Effector memory CD8-positive, alpha-beta T cell (primary cell): Measurements from ENCODE around the gene PIF1.

ENCODE experiments used
- ATAC-seq: fragments of 150-1000 bp; cut with Tn5 transposase; replicated peaks from 2 replicates; pipeline ENCODE4 v1.10.0; 2021; ENCODE audit warnings: mild to moderate bottlenecking, moderate library complexity
- DNase-seq, 3 experiments: peaks; one replicate each; pipeline ENCODE4 v3.0.0; 2021
- H3K27ac Mint-ChIP-seq, 2 donors: one replicate each; pipeline ENCODE4 v1.8.0; 2022; ENCODE audit warnings: mild to moderate bottlenecking in 2 of 2, mixed read lengths in 2 of 2, moderate library complexity in 2 of 2
- H3K27me3 Mint-ChIP-seq, 2 donors: one replicate each; pipeline ENCODE4 v1.8.0; 2022; ENCODE audit warnings: mixed read lengths in 2 of 2
- H3K36me3 Mint-ChIP-seq: one replicate; pipeline ENCODE4 v1.8.0; 2022; ENCODE audit warnings: mild to moderate bottlenecking, moderate library complexity, mixed read lengths; ENCODE audit not compliant: insufficient read depth
- H3K4me1 Mint-ChIP-seq, 2 donors: one replicate each; pipeline ENCODE4 v1.8.0; 2022; ENCODE audit warnings: low read depth in 2 of 2, mixed read lengths in 2 of 2
- H3K4me3 Mint-ChIP-seq, 2 donors: one replicate each; pipeline ENCODE4 v1.8.0; 2022; ENCODE audit warnings: mild to moderate bottlenecking in 2 of 2, mixed read lengths in 2 of 2, moderate library complexity in 2 of 2
- H3K9me3 Mint-ChIP-seq, 2 donors: one replicate each; pipeline ENCODE4 v1.8.0; 2022; ENCODE audit warnings: mixed read lengths in 2 of 2

The PIF1 gene

DNA sequence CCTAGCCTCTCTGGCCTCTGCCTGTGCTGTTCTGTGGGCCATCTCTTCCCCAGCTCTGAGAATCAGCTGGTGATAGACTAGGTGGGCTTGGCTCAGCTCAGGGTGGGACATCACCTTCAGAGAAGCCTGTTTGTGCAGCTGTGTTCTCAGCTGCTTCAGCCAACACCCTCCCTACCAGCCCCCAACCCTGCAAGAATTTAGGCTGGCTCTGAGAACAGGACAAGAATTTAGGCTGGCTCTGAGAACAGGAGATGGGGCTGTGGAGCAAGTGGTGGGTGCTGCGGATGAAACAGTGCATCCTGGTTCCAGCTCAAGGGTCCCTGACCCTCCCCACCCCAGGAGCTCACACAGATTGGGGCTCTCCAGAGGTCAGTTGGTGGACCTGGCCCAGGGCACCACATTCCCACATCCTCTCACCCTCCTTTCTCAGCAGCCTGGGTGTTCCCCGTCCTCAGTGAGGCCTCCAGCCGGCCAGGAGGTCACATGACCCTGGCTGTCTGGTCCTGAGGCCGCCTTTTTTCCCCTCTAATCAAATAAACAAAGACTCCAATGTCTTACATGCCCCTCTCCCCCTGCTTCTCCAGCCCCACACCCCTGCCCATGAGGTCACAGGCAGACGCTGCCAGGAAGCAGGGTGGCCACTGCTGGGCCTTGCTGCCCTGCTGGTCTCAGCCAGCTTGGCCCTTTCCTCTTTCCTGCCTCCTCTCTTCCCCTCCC lies 31.1 kb upstream of the PIF1 start:
- Mint-ChIP-seq H3K9me3 (no peaks in the 10 kb centered on the region), H3K36me3 (peaks cover 37% of the 10 kb centered on the region), H3K27ac (peak overlapping the region; percentile 89 to 92), H3K4me3 (peak overlapping the region; percentile 71), H3K27me3 (no peaks in the 10 kb centered on the region), H3K4me1 (peaks cover 65 to 68% of the 10 kb centered on the region in 2 donors)
- ATAC-seq (no peak), DNase-seq (no peak)

DNA sequence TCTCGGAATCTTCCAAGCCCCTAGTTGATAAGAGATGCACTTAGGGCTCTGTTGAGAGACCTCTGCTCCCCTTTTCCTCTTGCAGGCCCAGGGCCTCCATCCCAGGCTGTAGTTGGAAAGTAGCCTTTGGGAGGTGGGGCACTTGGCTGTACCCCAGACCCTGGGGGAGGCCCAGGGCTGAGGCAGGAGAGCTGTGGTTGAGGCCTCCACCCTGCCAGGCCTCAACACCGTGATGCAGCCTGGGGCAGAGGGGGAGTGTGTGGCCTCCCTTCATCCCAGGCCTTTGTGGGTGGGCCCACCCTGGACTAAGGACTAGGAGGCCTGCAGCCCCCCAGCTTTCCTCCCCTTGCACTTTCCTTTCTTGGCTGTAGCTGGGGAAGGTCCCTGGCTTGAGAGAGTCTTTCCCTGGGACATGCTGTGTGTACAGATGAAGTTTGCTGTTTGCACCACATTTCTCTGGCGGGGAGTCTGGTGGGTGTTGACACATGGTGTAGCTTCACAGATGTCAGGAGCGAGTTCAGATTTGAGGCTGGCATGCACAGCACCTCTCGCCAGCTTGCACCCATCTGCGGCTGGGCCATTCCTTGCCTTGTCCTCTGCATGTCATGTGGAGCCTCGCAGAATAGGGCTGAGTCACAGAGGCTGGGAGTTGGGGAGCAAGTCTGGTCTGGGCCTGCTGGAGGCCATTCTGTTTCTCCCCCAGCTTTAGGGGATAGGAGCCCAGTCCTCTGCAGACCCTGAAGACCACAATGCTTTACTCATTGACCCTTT lies 29.9 kb upstream of the PIF1 start:
- peaks cover 71 to 75% of the 10 kb centered on the region in 2 donors for H3K4me1 Mint-ChIP-seq
- H3K27ac Mint-ChIP-seq = peak overlapping the region; percentile 89 to 92
- H3K27me3 Mint-ChIP-seq = no peaks in the 10 kb centered on the region
- ATAC-seq = no peak
- H3K4me3 Mint-ChIP-seq = peak overlapping the region; percentile 34 to 56
- DNase-seq = no peak
- no peaks in the 10 kb centered on the region for H3K9me3 Mint-ChIP-seq
- H3K36me3 Mint-ChIP-seq = peaks cover 39% of the 10 kb centered on the region

- Mint-ChIP-seq H3K4me1 (peaks cover 71 to 79% of the 10 kb centered on the region in 2 donors), H3K27me3 (no peaks in the 10 kb centered on the region), H3K36me3 (peaks cover 41% of the 10 kb centered on the region), H3K9me3 (no peaks in the 10 kb centered on the region), H3K27ac (peak overlapping the region; percentile 79 to 89), H3K4me3 (peak overlapping the region in 1 of 2 donors; percentile 3)
- ATAC-seq (no peak), DNase-seq (no peak)
These were observed 29.1 kb upstream of the PIF1 start for GRCh38 chr15:64854526-64854925.

GRCh38 chr15:64854041-64854440 lies 28.6 kb upstream of the PIF1 start:
- Mint-ChIP-seq H3K27ac (peak overlapping the region; percentile 79 to 89), H3K4me1 (peaks cover 69 to 78% of the 10 kb centered on the region in 2 donors), H3K36me3 (peaks cover 44% of the 10 kb centered on the region), H3K27me3 (no peaks in the 10 kb centered on the region), H3K9me3 (no peaks in the 10 kb centered on the region), H3K4me3 (peak overlapping the region in 1 of 2 donors; percentile 3)
- ATAC-seq (no peak), DNase-seq (no peak)

DNA sequence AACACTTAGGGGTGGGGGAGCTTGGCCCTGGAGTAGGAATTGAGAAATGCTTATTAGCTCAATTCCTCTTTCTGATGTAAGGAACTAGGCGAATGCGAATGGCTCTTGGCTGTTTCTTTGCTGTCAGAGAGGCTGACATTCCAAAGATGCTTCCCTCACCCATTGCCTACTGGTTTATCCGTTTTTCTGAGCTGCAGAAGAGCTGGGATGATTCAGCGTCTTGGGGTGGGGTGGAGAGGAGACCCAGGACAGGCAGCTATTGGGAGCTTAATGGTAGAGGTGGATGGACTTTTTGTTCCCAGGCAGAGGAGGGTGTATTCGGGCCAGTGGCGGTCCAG lies 26.0 kb upstream of the PIF1 start:
- DNase-seq = no peak
- H3K27me3 Mint-ChIP-seq = no peaks in the 10 kb centered on the region
- no peak overlapping the region for H3K4me3 Mint-ChIP-seq
- peaks cover 44% of the 10 kb centered on the region for H3K36me3 Mint-ChIP-seq
- H3K4me1 Mint-ChIP-seq = peaks cover 57 to 71% of the 10 kb centered on the region in 2 donors
- H3K9me3 Mint-ChIP-seq = no peaks in the 10 kb centered on the region
- ATAC-seq = no peak
- peak overlapping the region; percentile 4 to 75 for H3K27ac Mint-ChIP-seq

DNA sequence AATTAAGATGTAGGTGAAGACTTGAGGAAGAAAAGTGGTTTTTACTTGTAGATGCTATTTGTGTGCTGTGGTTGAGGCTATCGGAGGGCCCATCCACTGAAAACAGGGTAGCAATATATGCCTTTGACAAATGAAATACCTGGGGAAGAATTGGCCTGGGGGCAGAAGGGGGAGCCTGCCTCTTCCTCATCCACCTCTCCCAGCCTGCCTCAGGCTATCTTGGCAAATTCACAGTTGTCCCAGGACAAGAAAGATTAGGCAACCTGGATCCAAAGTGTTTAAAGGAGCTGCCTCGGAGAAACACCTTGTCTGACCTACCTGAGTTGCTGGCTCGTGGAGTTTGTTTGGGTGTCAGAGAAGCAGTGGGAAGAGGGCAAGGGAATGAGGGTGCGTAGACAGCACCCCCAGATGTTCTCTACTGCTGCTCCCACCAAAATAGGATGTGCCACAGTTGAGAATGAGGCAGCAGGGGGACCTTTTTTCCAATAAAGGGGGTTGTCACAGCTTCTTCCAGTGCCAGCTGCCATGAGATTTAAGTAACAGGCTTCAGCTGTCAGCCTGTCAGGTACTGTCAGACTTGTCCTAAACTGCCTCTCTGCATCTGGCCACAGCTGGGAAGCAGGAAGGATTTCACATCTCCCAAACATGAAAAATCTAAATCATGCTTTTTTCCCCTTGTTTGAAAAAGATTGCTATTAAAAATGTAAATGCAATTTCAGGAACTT lies 25.5 kb upstream of the PIF1 start:
- peak overlapping the region; percentile 4 to 75 for H3K27ac Mint-ChIP-seq
- H3K9me3 Mint-ChIP-seq = no peaks in the 10 kb centered on the region
- no peak for DNase-seq
- H3K27me3 Mint-ChIP-seq = no peaks in the 10 kb centered on the region
- peaks cover 44% of the 10 kb centered on the region for H3K36me3 Mint-ChIP-seq
- no peak overlapping the region for H3K4me3 Mint-ChIP-seq
- H3K4me1 Mint-ChIP-seq = peaks cover 56 to 71% of the 10 kb centered on the region in 2 donors
- no peak for ATAC-seq

GRCh38 chr15:64847876-64848716 lies 22.6 kb upstream of the PIF1 start:
- no peaks in the 10 kb centered on the region for H3K9me3 Mint-ChIP-seq
- H3K27ac Mint-ChIP-seq = peak overlapping the region; percentile 65 to 87
- no peak for DNase-seq
- peaks cover 59 to 76% of the 10 kb centered on the region in 2 donors for H3K4me1 Mint-ChIP-seq
- no peaks in the 10 kb centered on the region for H3K27me3 Mint-ChIP-seq
- ATAC-seq = no peak
- peak overlapping the region in 1 of 2 donors; percentile 47 for H3K4me3 Mint-ChIP-seq
- peaks cover 41% of the 10 kb centered on the region for H3K36me3 Mint-ChIP-seq

GRCh38 chr15:64847448-64847847 lies 22.0 kb upstream of the PIF1 start:
- ATAC-seq (no peak), DNase-seq (no peak)
- H3K4me1 Mint-ChIP-seq = peaks cover 65 to 82% of the 10 kb centered on the region in 2 donors
- peak overlapping the region; percentile 65 to 87 for H3K27ac Mint-ChIP-seq
- peaks cover 39% of the 10 kb centered on the region for H3K36me3 Mint-ChIP-seq
- no peaks in the 10 kb centered on the region for H3K9me3 Mint-ChIP-seq
- H3K4me3 Mint-ChIP-seq = peak overlapping the region; percentile 38 to 86
- no peaks in the 10 kb centered on the region for H3K27me3 Mint-ChIP-seq

DNA sequence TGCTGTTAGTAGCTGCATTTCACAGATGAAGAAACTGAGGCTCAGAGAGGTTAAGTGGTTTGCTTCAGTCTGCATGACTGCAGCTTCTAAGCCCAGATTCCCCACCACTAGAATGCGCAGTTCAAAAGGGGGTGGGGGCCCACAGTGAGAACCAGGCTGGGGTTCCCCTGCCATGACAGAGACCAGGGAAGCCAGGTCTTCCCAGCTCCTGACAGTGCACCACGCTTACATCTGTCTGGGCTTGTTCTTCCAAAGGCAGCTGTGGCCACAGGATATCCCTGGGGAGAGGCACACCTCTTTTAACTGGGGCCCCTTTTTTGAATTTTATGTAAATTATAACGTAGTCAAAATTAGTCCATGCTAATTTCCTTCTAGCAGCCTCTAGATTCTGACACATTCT lies 21.6 kb upstream of the PIF1 start:
- peak overlapping the region; percentile 38 to 86 for H3K4me3 Mint-ChIP-seq
- DNase-seq (no peak), ATAC-seq (no peak)
- peak overlapping the region; percentile 65 to 87 for H3K27ac Mint-ChIP-seq
- H3K36me3 Mint-ChIP-seq = peaks cover 43% of the 10 kb centered on the region
- H3K4me1 Mint-ChIP-seq = peaks cover 67 to 83% of the 10 kb centered on the region in 2 donors
- no peaks in the 10 kb centered on the region for H3K27me3 Mint-ChIP-seq
- no peaks in the 10 kb centered on the region for H3K9me3 Mint-ChIP-seq

DNA sequence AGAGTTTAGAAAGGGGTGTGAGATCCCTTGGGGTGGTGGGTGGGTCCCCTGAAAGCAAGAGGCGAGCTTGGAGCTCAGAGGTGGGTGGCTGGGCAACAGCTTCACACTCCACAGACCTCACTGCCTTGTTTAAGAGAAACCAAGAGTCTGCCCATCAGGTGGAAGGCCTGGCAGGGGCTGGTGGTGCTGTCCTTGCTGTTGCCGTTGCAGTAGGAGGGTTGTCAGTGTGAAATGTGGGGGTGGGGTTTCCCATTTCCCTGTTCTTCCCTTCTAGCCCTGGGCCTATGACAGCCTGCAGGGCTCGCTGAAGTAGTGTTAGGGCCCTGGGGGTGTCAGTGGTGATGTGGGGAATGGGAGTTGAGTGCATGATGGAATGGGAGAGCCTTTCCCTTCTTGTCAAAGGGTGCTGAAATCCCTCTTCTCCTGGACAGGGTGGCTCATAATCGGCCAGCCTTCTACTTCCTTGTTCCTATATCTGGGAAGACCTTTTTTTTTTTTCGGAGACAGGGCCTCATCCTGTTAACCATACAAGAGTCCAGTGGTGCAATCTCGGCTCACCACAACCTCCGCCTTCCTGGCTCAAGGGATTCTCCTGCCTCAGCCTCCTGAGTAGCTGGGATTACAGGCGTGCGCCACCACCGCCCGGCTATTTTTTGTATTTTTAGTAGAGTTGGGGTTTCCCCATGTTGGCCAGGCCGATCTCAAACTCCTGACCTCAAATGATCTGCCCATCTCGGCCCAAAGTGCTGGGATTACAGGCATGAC lies 20.6 kb upstream of the PIF1 start:
- Mint-ChIP-seq H3K27me3 (no peaks in the 10 kb centered on the region), H3K4me3 (peak overlapping the region; percentile 78 to 86), H3K36me3 (peaks cover 42% of the 10 kb centered on the region), H3K9me3 (no peaks in the 10 kb centered on the region), H3K27ac (peak overlapping the region; percentile 87 to 92), H3K4me1 (peaks cover 59 to 74% of the 10 kb centered on the region in 2 donors)
- DNase-seq (no peak), ATAC-seq (no peak)

DNA sequence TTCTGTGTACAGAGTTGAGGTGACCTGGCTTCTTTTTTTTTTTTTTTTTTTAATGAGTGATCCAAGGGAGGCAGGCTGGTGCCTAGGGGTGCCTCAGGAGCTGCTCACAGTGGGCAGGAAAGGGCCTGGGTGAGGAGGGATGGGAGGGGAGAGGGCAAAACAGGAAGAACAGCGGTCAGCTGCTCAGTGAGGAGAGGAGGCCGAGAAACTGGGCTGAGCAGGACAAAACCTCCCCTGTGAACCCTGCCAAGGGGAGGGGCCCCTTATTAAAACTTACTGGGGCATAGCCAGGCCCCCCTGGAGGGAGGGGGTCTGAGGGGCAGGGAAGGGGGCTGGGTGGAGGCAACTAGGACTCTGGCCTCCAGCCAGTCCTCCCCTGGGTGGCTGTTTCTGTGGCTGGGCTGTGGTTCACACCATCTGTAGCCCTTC lies 19.8 kb upstream of the PIF1 start:
- ATAC-seq (no peak), DNase-seq (no peak)
- Mint-ChIP-seq H3K9me3 (no peaks in the 10 kb centered on the region), H3K36me3 (peaks cover 33% of the 10 kb centered on the region), H3K4me1 (peaks cover 59 to 74% of the 10 kb centered on the region in 2 donors), H3K27me3 (no peaks in the 10 kb centered on the region), H3K4me3 (peak overlapping the region; percentile 78 to 86), H3K27ac (peak overlapping the region; percentile 87 to 92)

- peaks cover 59 to 74% of the 10 kb centered on the region in 2 donors for H3K4me1 Mint-ChIP-seq
- peak; percentile 35 for ATAC-seq
- peak in 2 of 3 experiments; percentile 35 to 42 for DNase-seq
These were observed 19.2 kb upstream of the PIF1 start for GRCh38 chr15:64844576-64845145.

More at GRCh38 chr15:64844576-64845145, 19.2 kb upstream of the PIF1 start:
- H3K27ac Mint-ChIP-seq = peak overlapping the region; percentile 87 to 92
- H3K27me3 Mint-ChIP-seq = no peaks in the 10 kb centered on the region
- H3K36me3 Mint-ChIP-seq = peaks cover 30% of the 10 kb centered on the region
- no peaks in the 10 kb centered on the region for H3K9me3 Mint-ChIP-seq
- peak overlapping the region; percentile 78 to 86 for H3K4me3 Mint-ChIP-seq
